ENCODE measurements around the gene GOLGA6C. TPM values are rescaled to one million over a fixed set of nuclear protein-coding genes. Genes with fewer than 3 reads are reported as not detected.

GOLGA6C gene
- total and polyA plus RNA-seq, 4 donors: 0.08 TPM; not detected in 3

- WGBS: 79% methylated on average over 13 of the region's 13 CpGs
- Histone ChIP-seq H3K9me3 (ENCODE audit: control insufficient read depth in 4 of 4, low read length in 3 of 4) (no peaks in the 10 kb centered on the region), H3K36me3 (ENCODE audit: control insufficient read depth in 4 of 4, insufficient read depth in 3 of 4, low read depth in 1 of 4, low read length in 3 of 4) (peaks cover 2 to 27% (median 11%) of the 10 kb centered on the region in 4 donors), H3K27ac (ENCODE audit: low read depth in 1 of 2, low read length in 2 of 2) (no peak overlapping the region), H3K4me3 (ENCODE audit: low read depth in 1 of 3, low read length in 3 of 3) (no peak overlapping the region), H3K9ac (ENCODE audit: low read depth in 1 of 2, low read length in 2 of 2) (no peak overlapping the region), H3K4me1 (ENCODE audit: control insufficient read depth in 4 of 4, insufficient read depth in 4 of 4, low read length in 3 of 4) (peaks cover 0 to 4% (median 2%) of the 10 kb centered on the region in 4 donors), H3K27me3 (ENCODE audit: control insufficient read depth in 4 of 4, insufficient read depth in 4 of 4, low read length in 3 of 4) (no peaks in the 10 kb centered on the region)
- no peak for DNase-seq (ENCODE audit: low spot score)
- no peak for TF ChIP-seq MAX (IDR thresholded peaks at IDR 0.05)
- no peak for TF ChIP-seq SP1 (IDR thresholded peaks at IDR 0.05)
- no peak for TF ChIP-seq YY1 (IDR thresholded peaks at IDR 0.05)
- no peak for TF ChIP-seq HNF4G (IDR thresholded peaks at IDR 0.05)
- TF ChIP-seq CTCF (IDR thresholded peaks at IDR 0.05; ENCODE audit: low read depth, low read length, missing input control): no peak
- TF ChIP-seq RXRA (IDR thresholded peaks at IDR 0.05): no peak
- no peak for TF ChIP-seq FOXA1 (IDR thresholded peaks at IDR 0.05)
- no peak for TF ChIP-seq RAD21 (IDR thresholded peaks at IDR 0.05)
Measured at GRCh38 chr15:75214293-75215096, 43.6 kb upstream of the GOLGA6C start.

- WGBS: 92% methylated on average over 5 of the region's 5 CpGs
- Histone ChIP-seq H3K4me1 (ENCODE audit: control insufficient read depth in 4 of 4, insufficient read depth in 4 of 4, low read length in 3 of 4) (peaks cover 0 to 6% (median 2%) of the 10 kb centered on the region in 4 donors), H3K4me3 (ENCODE audit: low read depth in 1 of 3, low read length in 3 of 3) (no peak overlapping the region), H3K9ac (ENCODE audit: low read depth in 1 of 2, low read length in 2 of 2) (no peak overlapping the region), H3K27ac (ENCODE audit: low read depth in 1 of 2, low read length in 2 of 2) (no peak overlapping the region), H3K27me3 (ENCODE audit: control insufficient read depth in 4 of 4, insufficient read depth in 4 of 4, low read length in 3 of 4) (no peaks in the 10 kb centered on the region), H3K9me3 (ENCODE audit: control insufficient read depth in 4 of 4, low read length in 3 of 4) (no peaks in the 10 kb centered on the region), H3K36me3 (ENCODE audit: control insufficient read depth in 4 of 4, insufficient read depth in 3 of 4, low read depth in 1 of 4, low read length in 3 of 4) (peaks cover 2 to 25% (median 8%) of the 10 kb centered on the region in 4 donors)
- no peak for DNase-seq (ENCODE audit: low spot score)
- TF ChIP-seq RXRA (IDR thresholded peaks at IDR 0.05) (no peak), HNF4A (conservative IDR thresholded peaks at IDR 0.05) (no peak), MAX (IDR thresholded peaks at IDR 0.05) (no peak), FOXA2 (IDR thresholded peaks at IDR 0.05) (no peak), TAF1 (conservative IDR thresholded peaks at IDR 0.05) (no peak), YY1 (IDR thresholded peaks at IDR 0.05) (no peak), EGR1 (IDR thresholded peaks at IDR 0.05; ENCODE audit: low read depth in 2 of 2) (no peak), HNF4G (IDR thresholded peaks at IDR 0.05) (no peak), SP1 (IDR thresholded peaks at IDR 0.05) (no peak), NR2F2 (IDR thresholded peaks at IDR 0.05) (no peak), JUND (IDR thresholded peaks at IDR 0.05) (no peak), ZBTB33 (IDR thresholded peaks at IDR 0.05) (no peak), GABPA (IDR thresholded peaks at IDR 0.05 in 1 of 2, conservative IDR thresholded peaks at IDR 0.05 in 1 of 2) (no peak), RAD21 (IDR thresholded peaks at IDR 0.05) (no peak), ATF3 (IDR thresholded peaks at IDR 0.05) (no peak), CTCF (IDR thresholded peaks at IDR 0.05; ENCODE audit: low read depth, low read length, missing input control) (no peak), FOXA1 (IDR thresholded peaks at IDR 0.05) (no peak), REST (IDR thresholded peaks at IDR 0.05) (no peak)
Measured at GRCh38 chr15:75215107-75216004, 42.8 kb upstream of the GOLGA6C start.

Data from liver (tissue), 9 donors.